ENCODE measurements around the gene CELSR1.
"Not testable (repeated sequence)": the region's sequence is repeated elsewhere in the genome, so short reads cannot be mapped to it uniquely, and the experiment has no call there.

CELSR1 gene

DNA sequence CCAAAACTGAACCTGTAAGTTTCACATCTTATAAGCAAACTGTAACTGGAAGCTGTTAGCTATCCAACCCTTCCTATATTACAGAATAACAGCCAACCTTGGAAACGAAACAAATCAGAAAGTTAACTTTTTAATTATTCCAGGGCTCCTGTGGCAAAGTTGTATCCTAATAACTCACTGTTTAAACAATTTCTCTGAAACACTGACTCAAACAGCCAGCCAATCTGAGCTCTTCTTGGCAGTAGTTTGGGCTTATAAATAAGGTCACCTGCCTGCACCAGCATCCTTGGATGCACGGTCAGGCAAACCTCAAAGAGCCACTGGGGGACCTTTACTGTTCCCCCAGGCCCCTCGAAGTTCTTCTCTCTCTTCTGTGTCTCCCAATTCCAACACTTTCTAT is 5.0 kb downstream of the CELSR1 start:
- FAIRE-seq: no peak

DNA sequence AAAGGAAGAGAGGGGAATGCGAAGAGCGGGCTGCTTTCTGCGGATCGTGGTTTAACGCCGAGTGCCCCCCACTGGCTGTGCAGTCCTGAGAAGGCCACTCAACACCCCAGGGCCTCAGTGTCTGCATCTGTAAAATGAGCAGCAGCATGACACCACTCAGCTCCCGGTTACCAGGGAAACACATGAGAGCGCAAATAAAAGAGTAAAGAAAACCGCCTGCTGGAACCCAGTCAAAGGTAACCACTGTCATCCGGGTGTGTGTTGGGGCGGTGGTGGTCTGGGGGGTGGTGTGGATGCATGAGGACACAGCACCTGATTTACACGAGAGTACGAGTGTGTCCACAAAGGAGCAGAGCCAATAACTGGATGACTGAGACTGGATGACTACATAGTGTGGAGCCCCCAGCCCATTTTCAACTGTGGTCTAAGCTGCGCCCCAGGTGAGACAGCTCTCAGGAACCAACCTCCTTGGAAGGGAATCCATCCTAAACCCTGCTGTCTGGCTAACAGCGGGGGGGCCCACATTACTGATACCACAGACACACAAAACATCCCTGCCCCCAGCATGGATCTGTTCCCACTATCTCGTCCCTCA is 5.7 kb downstream of the CELSR1 start:
- no peak for FAIRE-seq

DNA sequence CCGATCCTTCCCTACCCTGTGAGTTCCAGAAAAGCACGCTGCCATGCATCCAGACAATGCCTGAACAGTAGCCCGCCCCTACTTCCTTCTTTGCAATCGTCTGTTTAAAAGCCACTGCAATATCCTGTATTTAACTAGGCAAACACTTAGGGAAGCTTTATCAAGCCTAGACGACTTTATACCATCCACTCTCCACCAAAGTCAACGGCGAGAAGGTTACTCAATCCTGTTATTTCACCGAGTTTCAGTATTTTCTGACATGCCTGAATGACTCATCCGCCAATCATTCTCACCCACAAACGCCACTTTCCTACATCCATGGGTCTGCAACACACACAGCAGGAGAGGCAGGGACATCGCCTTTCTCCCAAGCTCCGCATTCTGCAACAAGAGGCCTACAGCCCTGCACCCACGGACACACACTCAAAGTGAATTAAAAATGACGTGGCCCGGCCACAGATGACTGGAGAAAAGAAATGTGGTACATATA is 9.3 kb downstream of the CELSR1 start:
- no peak for FAIRE-seq

DNA sequence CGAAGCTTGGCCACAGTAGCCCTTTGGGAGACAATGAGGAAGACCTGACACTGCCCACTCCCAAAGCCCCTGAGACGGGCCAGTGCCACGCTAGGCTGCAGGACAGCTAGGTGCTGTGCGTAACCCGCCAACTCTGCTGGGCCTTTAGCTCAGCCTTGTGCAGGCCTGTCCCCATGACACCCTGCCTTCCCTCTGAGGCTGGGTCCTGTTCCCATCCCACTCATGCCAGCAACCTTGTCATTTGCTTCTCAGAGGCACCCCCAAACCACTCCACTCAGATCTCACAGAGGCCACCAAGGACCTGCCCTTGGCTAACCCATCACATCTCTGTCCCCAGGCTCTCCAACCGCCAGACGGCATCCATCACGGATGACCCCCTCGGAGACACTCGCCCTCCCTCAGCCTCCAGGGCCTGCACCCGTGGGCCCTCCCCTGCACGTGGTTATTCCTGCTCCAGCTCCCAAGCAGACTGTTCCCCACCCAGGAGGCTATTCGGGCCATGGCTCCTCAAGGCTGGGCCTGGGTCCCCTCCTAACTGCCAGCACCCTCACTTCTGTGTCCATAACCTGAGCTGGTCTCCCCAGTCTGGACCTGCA is 11.1 kb downstream of the CELSR1 start:
- FAIRE-seq: no peak

DNA sequence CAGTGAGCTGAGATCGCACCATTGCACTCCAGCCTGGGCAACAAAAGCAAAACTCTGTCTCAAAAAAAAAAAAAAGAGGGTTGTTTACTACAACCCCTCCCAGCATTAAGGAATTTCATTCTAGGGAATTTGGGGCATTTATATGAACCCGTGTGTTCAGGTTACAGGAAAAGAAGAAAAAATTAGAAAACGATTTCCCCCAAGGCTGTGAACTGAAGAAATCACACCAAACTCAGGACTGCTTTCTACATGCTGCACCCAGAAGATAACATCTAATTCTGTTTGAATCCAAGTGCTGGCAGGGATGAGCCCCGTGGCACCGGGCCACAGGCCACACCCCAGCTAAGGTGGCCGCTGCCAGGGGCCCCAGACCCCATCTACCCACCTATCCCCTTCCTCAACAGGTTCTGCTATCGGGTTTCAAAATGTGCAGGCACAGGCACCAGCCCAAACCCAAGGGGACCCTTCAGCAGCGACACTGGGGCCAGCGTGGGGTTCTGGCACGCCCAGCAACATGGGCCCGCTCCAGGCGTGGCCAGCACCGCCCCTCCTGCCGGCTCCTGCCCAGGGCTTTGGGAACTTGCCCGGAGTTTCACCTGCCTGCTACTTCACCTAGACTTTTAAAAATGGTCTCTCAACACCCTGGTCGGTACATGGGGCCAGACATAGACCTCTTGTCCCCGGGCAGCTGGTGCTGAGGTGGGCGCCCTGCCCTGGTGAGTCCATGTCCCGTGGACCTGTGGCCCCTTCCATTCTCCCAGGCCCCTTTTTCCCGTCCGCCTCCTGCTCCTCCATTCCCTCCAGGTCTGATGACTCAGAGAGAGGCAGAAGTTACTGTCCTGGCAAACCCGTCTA is 11.8 kb downstream of the CELSR1 start:
- FAIRE-seq: no peak

DNA sequence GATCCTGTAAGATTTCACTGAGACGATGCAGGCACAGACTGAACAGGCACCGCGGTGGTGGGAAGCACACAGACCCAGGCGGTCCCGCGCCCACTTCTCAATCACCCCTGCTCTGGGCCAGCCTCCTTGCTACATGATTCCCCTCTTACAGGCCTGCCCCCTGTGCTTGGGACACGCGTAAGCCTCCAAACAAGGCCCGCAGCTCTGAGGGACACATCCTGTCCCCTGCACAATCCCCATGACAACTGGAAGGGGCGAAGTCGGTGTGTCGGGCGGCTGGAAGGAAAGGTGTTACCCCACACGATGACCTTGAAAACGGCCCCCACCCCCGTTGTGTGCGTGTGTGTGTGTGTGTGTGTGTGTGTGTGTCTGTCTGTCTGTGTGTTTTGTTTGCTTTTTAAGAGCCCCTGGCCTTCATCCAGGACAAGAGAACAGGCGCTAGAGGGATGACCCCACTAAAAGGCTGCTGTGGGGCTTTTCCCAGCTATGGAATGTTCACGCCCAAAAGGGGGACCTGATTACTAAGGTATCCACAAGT is 13.1 kb downstream of the CELSR1 start:
- no peak for FAIRE-seq

DNA sequence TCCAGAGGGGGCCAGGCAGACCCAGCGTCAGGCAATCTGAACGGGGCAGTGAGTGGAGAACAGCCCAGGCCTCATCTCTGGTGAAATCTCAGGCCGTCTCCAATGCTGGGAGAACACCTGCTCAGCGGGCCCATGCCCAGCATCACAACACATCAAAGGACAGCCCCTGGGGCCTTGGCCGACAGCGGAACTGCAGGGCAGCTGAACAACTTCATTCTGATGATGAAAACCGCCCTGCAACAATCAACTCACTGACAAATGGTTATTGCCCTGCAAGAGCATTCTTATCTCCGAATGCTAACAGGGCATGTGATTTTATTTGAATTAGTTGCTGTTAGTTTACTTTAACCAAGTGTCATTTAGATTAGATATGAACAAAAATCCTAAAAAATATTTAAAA is 14.6 kb downstream of the CELSR1 start:
- FAIRE-seq: no peak

DNA sequence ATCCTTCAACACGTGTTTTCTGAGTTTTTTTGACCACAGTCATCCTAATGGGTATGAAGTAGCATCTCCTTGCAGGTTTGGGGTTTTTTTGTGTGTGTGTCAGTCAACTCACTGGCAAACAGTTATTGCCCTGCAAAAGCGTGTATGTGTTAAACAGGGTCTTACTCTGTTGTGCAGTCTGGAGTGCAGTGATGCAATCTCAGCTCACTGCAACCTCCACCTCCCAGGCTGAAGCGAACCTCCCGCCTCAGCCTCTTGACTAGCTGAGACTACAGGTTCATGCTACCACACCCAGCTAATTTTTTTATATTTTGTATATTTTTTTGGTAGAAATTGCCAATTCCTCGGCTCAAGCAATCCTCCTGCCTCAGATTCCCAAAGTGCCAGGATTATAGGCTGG is 15.4 kb downstream of the CELSR1 start:
- FAIRE-seq: no peak

DNA sequence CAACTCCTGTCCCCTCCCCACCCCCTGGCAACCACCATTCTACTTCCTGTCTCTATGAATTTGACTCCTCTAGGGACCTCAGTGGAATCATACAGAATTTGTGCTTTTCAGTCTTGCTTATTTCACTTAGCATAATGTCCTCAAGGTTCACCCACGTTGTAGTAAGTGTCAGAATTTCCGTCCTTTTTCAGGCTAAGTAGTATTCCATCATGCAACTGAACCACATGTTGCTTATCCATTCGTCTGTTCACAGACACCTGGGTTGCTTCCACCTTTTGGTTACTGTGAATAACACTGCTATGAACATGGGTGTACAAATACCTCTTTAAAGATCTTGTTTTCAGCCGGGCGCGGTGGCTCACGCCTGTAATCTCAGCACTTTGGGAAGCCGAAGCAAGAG is 16.5 kb downstream of the CELSR1 start:
- FAIRE-seq: no peak

DNA sequence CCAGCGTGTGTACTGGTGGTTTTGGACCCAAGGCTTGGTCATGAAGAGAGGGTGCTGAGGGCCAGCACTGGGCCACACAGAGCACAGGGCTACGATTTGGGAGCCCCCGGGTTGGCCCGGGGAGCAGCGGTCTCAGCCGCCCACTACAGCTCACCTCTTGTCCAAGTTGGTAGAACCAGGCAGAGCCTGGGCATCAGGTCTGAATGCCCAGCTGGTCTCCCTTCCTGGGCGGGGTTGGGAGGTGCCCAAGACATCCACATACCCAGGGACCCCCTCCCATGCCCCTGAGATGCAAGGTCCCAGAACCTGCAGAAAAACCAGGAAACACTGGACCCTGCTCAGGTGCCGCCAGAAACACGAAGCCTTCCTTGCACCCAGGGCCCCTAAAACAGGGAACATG is 18.0 kb downstream of the CELSR1 start:
- no peak for FAIRE-seq

DNA sequence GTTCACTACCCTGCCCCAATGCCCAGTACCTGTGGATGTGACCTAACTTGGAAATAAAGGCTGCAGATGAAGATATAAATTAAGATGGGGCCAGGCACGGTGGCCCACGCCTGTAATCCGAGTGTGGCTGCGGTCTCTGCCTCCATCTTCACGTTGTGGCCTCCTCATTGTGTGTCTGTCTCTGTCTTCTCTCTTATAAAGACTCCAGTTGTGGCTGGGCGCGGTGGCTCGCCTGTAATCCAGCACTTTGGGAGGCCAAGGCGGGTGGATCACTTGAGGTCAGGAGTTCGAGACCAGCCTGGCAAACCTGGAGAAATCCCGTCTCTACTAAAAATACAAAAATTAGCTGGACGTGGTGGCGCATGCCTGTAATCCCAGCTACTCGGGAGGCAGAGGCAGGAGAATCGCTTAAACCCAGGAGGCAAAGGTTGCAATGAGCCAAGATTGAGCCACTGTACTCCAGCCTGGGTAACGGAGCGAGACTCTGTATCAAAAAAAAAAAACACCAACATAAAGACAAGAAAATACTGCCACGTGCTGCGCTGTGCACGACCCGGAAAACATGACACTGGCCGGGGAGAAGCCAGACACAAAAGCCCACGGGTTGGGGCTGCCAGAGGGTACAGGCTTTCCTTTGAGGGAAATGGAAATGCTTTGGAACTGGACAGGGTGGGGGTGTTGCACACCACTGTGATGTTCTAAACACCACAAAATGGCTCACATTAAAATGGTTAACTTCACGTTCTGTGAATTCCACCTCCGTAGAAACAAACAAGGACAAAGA is 18.7 kb downstream of the CELSR1 start:
- FAIRE-seq: no peak

DNA sequence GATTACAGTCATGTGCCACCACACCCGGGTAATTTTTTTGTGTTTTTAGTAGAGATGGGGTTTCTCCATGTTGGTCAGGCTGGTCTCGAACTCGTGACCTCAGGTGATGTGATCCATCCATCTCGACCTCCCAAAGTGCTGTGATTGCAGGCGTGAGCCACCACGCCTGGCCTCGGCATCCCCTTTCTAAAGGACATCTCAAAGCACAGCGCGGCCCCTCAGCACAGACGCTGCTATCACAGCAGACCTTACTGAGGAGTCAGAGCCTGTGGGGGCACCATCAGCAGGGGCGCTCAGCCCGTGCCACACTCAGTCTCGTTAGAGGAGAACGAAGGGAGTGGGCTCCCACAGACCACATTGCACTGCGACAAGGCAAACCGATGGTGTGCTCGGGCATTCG is 19.4 kb downstream of the CELSR1 start:
- no peak for FAIRE-seq

DNA sequence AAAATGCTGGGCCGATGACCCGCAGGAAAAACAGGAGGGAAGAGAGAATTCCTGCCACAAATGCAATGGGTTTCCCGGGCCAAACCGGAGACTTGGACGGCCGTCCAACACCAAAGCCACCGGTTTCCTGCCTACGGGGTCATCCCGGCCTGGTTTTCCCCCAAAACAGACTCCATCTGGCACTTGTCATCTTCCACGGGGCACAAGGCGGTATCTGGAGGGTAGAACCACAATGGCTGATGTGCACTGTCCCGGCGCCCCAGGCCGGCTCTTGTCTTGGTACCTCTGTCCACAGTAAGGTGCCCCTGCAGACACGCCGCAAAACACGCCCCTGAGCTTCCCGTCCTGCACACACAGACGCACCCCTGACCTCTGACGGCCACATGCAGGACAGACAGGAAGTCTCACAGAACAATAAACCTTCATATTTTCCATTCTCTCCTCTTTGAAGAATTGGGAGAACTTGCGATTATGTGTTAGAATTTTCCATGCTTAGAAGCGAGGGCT is 20.1 kb downstream of the CELSR1 start:
- no peak for FAIRE-seq

DNA sequence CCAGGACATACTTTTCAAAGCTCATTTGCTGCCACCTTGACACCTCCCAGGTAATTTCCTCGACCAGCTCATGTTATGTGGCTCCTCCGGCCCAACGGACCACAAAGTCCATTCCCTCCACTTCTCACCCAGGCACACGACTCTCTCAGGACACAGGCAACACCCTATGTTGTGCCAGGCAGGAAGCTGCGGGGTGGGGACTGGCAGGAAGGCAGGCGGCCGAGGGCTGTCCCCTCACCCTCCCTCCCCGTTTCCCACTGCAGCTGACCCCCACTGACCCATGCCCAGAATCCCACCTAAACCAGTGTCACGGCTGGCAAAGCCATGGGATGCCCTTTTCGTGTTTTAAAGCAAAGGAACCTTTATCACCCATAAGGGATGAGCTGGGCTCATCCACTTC is 20.8 kb downstream of the CELSR1 start:
- no peak for FAIRE-seq

DNA sequence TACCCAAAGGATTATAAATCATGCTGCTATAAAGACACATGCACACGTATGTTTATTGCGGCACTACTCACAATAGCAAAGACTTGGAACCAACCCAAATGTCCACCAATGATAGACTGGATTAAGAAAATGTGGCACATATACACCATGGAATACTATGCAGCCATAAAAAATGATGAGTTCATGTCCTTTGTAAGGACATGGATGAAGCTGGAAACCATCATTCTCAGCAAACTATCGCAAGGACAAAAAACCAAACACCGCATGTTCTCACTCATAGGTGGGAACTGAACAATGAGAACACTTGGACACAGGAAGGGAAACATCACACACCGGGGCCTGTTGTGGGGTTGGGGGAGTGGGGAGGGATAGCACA is 21.3 kb downstream of the CELSR1 start:
- not testable (repeated sequence) for FAIRE-seq

DNA sequence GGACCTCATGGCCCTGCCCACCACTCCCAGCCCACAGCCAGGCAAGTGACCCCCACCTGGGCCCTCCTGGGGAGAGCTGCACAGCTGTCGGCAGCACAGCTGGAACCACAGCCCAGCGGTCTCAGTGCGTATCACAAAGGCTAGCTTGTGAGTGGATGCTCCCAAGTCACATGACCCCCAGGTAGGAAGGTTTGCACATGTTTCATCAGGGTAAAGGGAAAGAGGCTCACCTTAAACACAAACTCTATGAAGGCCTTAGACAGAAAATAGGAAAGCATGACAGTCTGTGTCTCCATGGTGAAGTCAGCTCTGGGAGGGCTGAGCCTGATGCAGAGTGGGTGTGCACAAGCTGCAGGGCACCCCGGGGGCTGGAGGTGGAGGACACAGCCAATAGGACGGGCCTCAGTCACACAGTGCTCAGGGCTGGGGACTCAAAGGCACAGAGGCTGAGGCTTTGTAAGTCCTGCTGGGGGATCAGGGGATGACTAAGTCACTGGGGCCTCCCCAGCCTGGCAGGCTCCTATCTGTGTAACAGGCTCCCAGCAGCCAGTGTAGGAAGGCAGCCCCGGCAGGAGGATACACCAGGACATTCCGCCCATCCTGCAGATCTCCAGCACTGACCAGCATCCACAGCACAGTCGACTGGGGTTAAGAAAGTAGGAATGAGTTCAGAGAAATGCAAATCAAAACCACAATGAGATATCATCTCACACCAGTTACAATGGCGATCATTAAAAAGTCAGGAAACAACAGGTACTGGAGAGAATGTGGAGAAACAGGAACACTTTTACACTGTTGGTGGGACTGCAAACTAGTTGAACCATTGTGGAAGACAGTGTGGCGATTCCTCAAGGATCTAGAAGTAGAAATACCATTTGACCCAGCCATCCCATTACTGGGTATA is 22.0 kb downstream of the CELSR1 start:
- FAIRE-seq: no peak

DNA sequence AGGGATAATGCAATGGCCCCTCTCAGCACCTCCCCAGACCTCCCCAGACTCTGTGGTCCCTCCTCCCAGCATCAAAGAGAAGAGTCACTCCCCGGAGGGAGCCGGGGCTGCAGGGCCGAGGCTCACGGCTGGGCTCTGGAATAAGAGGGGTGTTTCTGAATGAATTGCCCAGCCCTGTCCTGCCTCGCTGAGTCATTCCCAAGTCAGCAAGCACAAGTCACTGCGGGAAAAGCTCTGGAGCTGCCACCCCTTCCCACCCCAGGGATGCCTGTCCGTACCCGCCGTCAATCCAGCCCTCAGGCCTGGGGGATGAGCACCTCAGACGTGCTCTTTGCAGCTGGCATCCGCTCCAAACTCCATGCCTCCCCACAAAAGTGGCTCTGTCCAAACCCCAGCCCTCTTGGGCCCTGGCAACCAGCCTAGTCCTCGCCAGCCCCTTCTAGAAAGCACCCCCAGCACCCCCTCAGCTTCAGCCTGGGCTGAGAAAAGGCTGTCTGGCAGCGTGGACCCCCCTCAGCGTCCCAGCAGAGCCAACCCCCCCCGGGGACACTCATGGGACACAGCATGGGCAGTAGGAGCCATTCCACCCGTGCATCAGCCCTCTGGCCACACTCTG is 22.7 kb downstream of the CELSR1 start:
- no peak for FAIRE-seq

DNA sequence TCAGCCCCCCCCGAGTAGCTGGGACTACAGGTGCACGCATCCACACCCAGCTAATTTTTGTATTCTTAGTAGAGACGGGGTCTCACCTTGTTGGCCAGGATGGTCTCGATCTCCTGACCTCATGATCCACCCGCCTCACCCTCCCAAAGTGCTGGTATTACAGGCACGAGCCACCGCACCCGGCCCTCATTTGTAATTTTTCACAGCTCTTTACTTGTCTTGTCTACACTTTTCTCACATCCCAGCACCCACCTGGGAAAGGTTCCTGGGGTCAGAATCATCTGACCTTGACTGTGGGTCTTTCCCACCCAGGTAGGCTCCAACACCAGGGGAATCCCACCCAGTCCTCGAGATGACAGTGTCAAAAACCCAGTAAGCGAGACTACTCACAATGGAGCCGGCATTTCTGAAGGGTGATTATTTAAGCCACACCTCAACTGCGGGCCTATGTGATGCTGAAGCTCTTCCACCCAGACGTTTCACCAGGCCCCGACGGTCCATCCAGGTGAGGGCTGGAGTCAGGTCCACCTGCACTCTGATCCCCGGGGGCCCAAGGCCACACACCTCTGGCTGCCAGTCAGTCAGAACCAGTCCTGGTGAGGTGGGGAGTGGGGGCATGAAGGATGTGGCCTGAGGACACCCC is 23.4 kb downstream of the CELSR1 start:
- no peak for FAIRE-seq

DNA sequence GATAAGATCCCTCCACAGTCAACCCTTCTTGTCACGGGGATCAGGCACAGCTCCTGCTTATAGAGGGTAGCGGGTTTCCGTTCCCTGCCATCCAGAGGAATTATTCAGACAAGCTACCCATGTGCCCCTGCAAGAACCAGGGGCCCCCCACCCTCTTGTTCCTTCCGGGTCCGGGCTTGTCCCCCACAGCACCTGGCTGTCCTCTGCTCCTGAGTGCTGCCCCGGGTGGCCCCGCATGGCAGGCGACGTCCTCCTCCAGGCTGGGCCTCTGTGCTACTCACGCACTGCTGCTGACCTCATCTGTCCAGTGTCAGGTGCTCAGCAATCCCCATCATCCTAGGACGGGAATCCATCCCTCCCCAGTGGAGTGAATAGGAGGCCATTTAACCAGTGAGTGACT is 24.7 kb downstream of the CELSR1 start:
- FAIRE-seq: no peak

DNA sequence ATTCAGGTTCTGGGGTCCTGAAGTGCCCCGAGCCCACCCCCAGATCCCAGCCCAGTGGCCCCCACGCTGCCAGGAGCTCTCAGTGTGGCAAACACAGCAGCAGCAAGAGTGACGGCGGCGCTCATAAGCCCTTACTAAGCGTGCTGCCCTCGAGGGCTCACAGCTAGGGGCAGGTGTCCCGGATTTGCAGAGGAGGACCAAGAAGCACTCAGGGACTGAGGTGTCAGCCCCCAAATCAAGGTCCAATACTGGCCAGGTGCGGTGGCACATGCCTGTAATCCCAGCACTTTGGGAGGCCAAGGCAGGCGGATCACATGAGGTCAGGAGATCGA is 25.4 kb downstream of the CELSR1 start:
- FAIRE-seq: no peak

Measured in A204.1 (cell line).